HEK293T (cell line): ENCODE measurements around the gene SCN4A.

Experiments
- CTCF ChIA-PET: fragments of 350-600 bp; formaldehyde crosslinking; extraction: SDS; loops from one replicate; lab custom pipeline; 2021; ENCODE audit warnings: antibody characterized with exemption, inconsistent platforms; lab: Yijun Ruan, JAX
- POLR2A ChIA-PET: fragments of 350-600 bp; formaldehyde crosslinking; extraction: SDS; loops from one replicate; lab custom pipeline; 2020; ENCODE audit warnings: antibody characterized with exemption, inconsistent platforms; lab: Yijun Ruan, JAX
- DNase-seq: peaks from one replicate; pipeline ENCODE4 v3.0.0; 2012; ENCODE audit warnings: mixed read lengths; ENCODE audit errors: extremely low spot score
- ARNT ChIP-seq: fragments of 450-650 bp; IDR thresholded peaks from 2 replicates; pipeline ENCODE4 v1.6.1; 2017; ENCODE audit warnings: mild to moderate bottlenecking
- BHLHE40 ChIP-seq: fragments of 450-650 bp; IDR thresholded peaks from 2 replicates; pipeline ENCODE4 v1.6.1; 2016; ENCODE audit warnings: mild to moderate bottlenecking, moderate library complexity, borderline replicate concordance
- CTBP1 ChIP-seq: fragments of 450-650 bp; IDR thresholded peaks from 2 replicates; pipeline ENCODE4 v1.6.1; 2016; ENCODE audit warnings: borderline replicate concordance
- ELF4 ChIP-seq: fragments of 450-650 bp; IDR thresholded peaks from 2 replicates; pipeline ENCODE4 v1.6.1; 2017; ENCODE audit warnings: antibody characterized with exemption
- FOXA1 ChIP-seq: fragments of 450-650 bp; IDR thresholded peaks from 2 replicates; pipeline ENCODE4 v1.6.1; 2016; ENCODE audit warnings: mild to moderate bottlenecking
- FOXK2 ChIP-seq: fragments of 450-650 bp; IDR thresholded peaks from 2 replicates; pipeline ENCODE4 v1.6.1; 2016; ENCODE audit warnings: mild to moderate bottlenecking
- FOXM1 ChIP-seq: fragments of 450-650 bp; IDR thresholded peaks from 2 replicates; pipeline ENCODE4 v1.6.1; 2017; ENCODE audit warnings: mild to moderate bottlenecking, borderline replicate concordance
- HDGF ChIP-seq: fragments of 450-650 bp; IDR thresholded peaks from 2 replicates; pipeline ENCODE4 v1.6.1; 2017; ENCODE audit warnings: antibody characterized with exemption, borderline replicate concordance
- L3MBTL2 ChIP-seq: fragments of 450-650 bp; conservative IDR thresholded peaks from 2 replicates; pipeline ENCODE4 v1.6.1; 2016; ENCODE audit warnings: mild to moderate bottlenecking
- LEF1 ChIP-seq: fragments of 450-650 bp; IDR thresholded peaks from 2 replicates; pipeline ENCODE4 v1.6.1; 2017; ENCODE audit warnings: mild to moderate bottlenecking, borderline replicate concordance
- NFRKB ChIP-seq: fragments of 450-650 bp; IDR thresholded peaks from 2 replicates; pipeline ENCODE4 v1.6.1; 2016; ENCODE audit warnings: mild to moderate bottlenecking, moderate library complexity
- SP1 ChIP-seq: fragments of 450-650 bp; IDR thresholded peaks from 2 replicates; pipeline ENCODE4 v1.6.1; 2017
- SUZ12 ChIP-seq: fragments of 450-650 bp; IDR thresholded peaks from 2 replicates; pipeline ENCODE4 v1.6.1; 2016; ENCODE audit warnings: mild to moderate bottlenecking
- TARDBP ChIP-seq: fragments of 450-650 bp; IDR thresholded peaks from 2 replicates; pipeline ENCODE4 v1.6.1; 2016
- ZNF384 ChIP-seq: fragments of 450-650 bp; IDR thresholded peaks from 2 replicates; pipeline ENCODE4 v1.6.1; 2016
- TF ChIP-seq, protein P1 (sequence below): fragments of 450-650 bp; IDR thresholded peaks from 2 replicates; pipeline ENCODE4 v1.6.1; 2016

Gene SCN4A

DNA sequence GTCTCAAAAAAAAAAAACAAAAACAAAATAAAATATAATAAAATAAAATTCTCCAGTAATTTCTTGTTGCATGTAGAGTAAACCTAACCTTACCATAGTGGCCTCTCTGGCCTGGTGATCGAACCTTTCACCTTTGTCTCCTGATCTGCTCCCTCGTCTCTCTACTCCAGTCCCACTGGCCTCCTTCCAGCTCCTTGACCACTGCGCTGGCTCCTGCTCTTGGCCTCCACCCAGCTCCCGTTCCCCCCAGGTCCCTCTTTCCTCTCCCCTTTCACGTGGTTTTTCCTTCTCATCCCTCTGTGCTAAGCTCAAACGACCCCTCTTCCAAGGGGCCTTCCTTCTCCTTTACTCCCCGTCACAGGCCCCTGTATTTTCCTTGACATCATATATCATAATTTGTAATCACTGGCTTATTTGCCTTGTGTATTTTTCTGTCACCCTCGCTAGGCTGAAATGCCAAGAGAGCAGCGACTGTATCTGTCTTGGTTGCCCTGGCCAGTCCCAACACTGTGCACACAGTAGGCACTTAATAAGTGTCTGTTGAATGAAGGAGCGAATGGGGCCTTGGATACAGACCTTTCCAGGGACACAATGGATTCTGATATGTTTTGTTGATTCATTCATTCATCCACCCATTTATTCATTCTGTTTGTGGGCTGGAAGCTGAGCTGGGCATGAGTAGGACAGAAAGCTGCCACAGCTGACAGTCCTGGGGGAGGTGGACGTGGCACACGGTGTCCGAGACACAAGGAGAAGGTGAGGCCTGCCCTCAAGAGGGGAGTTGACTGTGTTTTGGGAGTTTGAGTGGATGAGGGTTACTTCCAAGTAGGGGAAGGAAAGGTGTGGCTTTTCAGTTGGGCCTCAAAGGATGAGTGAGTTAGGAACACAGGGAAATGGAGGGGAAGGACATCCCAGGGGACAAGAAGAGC lies 5.8 kb upstream of the SCN4A start:
- ChIA-PET POLR2A (no interaction called here), CTCF (interaction anchor here (0.7 to 1.3 kb wide), 4 partner anchors 12 to 59 kb away, joined by 3 to 4 read pairs (median 4); no protein-coding TSS in a partner anchor)
- DNase-seq = no peak
- TF ChIP-seq SP1 (no peak), LEF1 (no peak), FOXK2 (no peak), L3MBTL2 (no peak), FOXM1 (no peak), BHLHE40 (no peak), TARDBP (no peak)
- TF ChIP-seq, protein P1, sequence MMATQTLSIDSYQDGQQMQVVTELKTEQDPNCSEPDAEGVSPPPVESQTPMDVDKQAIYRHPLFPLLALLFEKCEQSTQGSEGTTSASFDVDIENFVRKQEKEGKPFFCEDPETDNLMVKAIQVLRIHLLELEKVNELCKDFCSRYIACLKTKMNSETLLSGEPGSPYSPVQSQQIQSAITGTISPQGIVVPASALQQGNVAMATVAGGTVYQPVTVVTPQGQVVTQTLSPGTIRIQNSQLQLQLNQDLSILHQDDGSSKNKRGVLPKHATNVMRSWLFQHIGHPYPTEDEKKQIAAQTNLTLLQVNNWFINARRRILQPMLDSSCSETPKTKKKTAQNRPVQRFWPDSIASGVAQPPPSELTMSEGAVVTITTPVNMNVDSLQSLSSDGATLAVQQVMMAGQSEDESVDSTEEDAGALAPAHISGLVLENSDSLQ = no peak

- no peak for DNase-seq
- POLR2A ChIA-PET = no interaction called here
- TF ChIP-seq L3MBTL2 (no peak), ZNF384 (no peak), ELF4 (no peak), TARDBP (no peak), BHLHE40 (no peak), NFRKB (no peak), SP1 (no peak), LEF1 (no peak), FOXA1 (no peak), FOXM1 (no peak), CTBP1 (no peak), HDGF (no peak), ARNT (no peak)
- TF ChIP-seq, protein P1 = no peak
- CTCF ChIA-PET = interaction anchor here (1.2 kb wide), 1 partner anchor 30 kb away, joined by 4 read pairs; no protein-coding TSS in a partner anchor
Observed at GRCh38 chr17:63976702-63977101, 4.0 kb upstream of the SCN4A start.

DNA sequence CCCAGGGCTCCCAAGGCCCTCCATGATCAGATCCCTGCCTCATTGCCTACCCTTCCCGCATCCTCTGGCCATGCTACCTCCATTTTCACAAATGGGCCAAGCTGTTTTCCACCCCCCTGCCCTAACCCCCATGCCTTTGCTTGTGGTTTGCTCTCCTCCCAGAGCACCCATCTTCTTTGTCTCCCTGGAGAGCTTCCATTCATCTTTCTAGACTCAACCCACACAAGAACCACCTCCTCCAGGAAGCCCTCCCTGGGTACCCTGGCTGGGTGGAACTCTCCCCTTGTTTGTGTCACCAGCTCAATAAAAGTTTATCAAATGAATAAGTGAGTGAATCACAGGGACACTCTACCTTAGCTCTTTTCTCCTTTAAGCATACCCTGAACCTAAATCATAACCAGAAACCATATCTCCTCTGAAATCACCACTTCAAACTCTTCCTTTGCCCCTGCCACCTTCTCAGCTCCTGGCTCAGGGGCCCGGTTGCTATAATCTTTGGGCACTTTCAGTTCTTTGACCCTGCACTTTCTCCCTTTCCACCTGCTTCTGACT lies 2.9 kb upstream of the SCN4A start:
- DNase-seq = no peak
- POLR2A ChIA-PET = no interaction called here
- CTCF ChIA-PET = interaction anchor here (0.7 to 1.1 kb wide), 2 partner anchors 10 to 15 kb away, joined by 4 to 8 read pairs; no protein-coding TSS in a partner anchor
- no peak for TF ChIP-seq SUZ12

DNA sequence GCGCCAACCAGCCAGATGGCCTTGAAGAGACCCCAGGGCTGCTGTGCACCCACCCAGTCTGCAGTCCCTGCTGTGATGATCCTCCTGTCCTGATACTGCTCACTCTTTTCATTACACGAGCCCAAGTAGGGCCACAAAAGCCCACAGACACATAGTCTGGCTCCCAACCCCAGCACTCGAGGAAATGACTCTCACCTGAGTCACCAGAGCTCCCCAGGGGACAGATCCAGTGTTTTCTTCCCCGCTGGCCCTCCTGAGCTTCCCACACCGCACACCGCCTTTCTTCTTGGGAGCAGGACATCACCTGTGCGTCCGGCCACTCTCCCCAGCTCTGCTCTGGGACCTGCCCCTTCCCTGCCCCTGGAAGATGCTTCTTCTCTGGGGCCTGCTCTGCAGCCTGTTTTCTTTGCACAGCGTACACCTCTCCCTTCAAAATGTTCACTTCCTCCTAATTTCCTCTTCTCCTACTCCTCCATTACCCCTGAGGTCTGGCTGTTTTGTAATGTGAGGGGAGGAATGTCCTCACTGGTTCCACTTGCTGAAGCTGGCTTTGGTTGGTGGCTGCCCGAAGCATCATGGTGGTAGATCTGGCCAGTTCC lies 2.0 kb upstream of the SCN4A start:
- DNase-seq = no peak
- POLR2A ChIA-PET = no interaction called here
- CTCF ChIA-PET = no interaction called here
- TF ChIP-seq HDGF (no peak), TARDBP (no peak), ARNT (no peak), CTBP1 (no peak), SP1 (no peak), ELF4 (no peak), FOXM1 (no peak), FOXK2 (no peak), L3MBTL2 (no peak), SUZ12 (no peak), LEF1 (no peak), FOXA1 (no peak), ZNF384 (no peak)
- TF ChIP-seq, protein P1 = no peak

- no peak for TF ChIP-seq FOXM1
- no peak for TF ChIP-seq ZNF384
- no peak for TF ChIP-seq ELF4
- no peak for TF ChIP-seq L3MBTL2
- TF ChIP-seq LEF1 = no peak
- no peak for TF ChIP-seq SUZ12
- TF ChIP-seq CTBP1 = no peak
- no peak for TF ChIP-seq HDGF
- TF ChIP-seq NFRKB = no peak
- no peak for TF ChIP-seq ARNT
- no peak for TF ChIP-seq SP1
- no peak for TF ChIP-seq FOXK2
- TF ChIP-seq BHLHE40 = no peak
- TF ChIP-seq, protein P1 = no peak
- no peak for TF ChIP-seq TARDBP
- TF ChIP-seq FOXA1 = no peak
- POLR2A ChIA-PET = no interaction called here
- no peak for DNase-seq
- CTCF ChIA-PET = no interaction called here
Observed at GRCh38 chr17:63973930-63974593, 1.3 kb upstream of the SCN4A start.
